Bronchial epithelial cell (primary cell): Measurements from ENCODE around the gene ATP1B1. TPM values are rescaled to one million over a fixed set of nuclear protein-coding genes. Genes with fewer than 3 reads are reported as not detected.

ENCODE experiments used
- DNase-seq: peaks from one replicate; pipeline ENCODE4 v3.0.0-alpha.2; 2010; ENCODE audit warnings: low read depth
- FAIRE-seq: peaks from 2 replicates; lab custom pipeline; 2011; peaks lifted over from hg19 to GRCh38; lab: Jason Lieb, UNC
- H3K27me3 ChIP-seq: 2 replicates; pipeline ENCODE4 v1.5.1; 2011; ENCODE audit warnings: low read length; ENCODE audit not compliant: control insufficient read depth, insufficient read depth
- H3K36me3 ChIP-seq: 2 replicates; pipeline ENCODE4 v1.5.1; 2011; ENCODE audit warnings: low read length; ENCODE audit not compliant: control insufficient read depth, insufficient read depth
- H3K4me3 ChIP-seq: 2 replicates; pipeline ENCODE4 v1.5.1; 2011; ENCODE audit warnings: mild to moderate bottlenecking, low read depth, low read length, control low read depth
- CTCF ChIP-seq: IDR thresholded peaks from 2 replicates; pipeline ENCODE4 v1.5.1; 2011; ENCODE audit warnings: mild to moderate bottlenecking, moderate library complexity, low read length, control low read depth, inconsistent platforms; ENCODE audit not compliant: insufficient read depth, severe bottlenecking
- total RNA-seq: library from RNA; depleted of rRNA; stranded (reverse); fragments of >200 nt; gene quantifications from 2 replicates; pipeline ENCODE4 v1.2.1, GENCODE V29; 2014

ATP1B1 gene
- total RNA-seq, 1 donor from 2014 or later = 49.0 TPM

DNA sequence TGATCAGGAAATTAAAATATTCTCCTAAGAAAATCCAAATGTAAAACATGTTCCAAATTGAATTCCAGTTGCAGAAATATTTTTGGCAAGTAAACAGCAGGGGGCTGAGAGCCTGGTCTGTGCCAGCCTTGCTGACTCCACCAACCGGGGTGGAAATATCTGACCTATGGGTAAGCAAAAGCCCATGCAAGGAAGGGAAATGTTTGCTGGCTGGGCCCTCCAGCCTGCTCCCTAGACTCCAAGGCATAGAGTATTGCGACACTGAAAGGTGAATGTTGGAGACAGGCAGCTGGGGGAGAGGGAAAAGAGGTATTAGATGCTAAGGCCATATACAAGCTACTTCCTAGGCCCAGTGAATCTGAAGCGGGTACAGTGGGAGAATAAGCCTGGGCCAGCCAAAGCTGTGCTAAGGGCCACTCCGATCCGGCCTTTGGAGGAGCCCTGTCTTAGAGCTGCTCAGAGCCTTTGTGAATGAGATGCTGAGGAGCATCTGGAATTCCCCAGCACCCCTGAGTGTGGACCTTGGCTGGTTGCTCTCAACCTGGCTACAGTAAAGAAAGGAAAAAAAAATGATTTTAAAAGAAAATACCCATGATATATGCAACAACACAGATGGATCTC, 24.9 kb upstream of the ATP1B1 start:
- H3K36me3 ChIP-seq = no peaks in the 10 kb centered on the region
- no peak for TF ChIP-seq CTCF
- H3K4me3 ChIP-seq = no peak overlapping the region
- no peaks in the 10 kb centered on the region for H3K27me3 ChIP-seq
- FAIRE-seq (no peak), DNase-seq (no peak)

GRCh38 chr1:169085911-169086310, 20.6 kb upstream of the ATP1B1 start:
- TF ChIP-seq CTCF = no peak
- no peak for FAIRE-seq
- Histone ChIP-seq H3K36me3 (no peaks in the 10 kb centered on the region), H3K27me3 (no peaks in the 10 kb centered on the region), H3K4me3 (no peak overlapping the region)
- no peak for DNase-seq

DNA sequence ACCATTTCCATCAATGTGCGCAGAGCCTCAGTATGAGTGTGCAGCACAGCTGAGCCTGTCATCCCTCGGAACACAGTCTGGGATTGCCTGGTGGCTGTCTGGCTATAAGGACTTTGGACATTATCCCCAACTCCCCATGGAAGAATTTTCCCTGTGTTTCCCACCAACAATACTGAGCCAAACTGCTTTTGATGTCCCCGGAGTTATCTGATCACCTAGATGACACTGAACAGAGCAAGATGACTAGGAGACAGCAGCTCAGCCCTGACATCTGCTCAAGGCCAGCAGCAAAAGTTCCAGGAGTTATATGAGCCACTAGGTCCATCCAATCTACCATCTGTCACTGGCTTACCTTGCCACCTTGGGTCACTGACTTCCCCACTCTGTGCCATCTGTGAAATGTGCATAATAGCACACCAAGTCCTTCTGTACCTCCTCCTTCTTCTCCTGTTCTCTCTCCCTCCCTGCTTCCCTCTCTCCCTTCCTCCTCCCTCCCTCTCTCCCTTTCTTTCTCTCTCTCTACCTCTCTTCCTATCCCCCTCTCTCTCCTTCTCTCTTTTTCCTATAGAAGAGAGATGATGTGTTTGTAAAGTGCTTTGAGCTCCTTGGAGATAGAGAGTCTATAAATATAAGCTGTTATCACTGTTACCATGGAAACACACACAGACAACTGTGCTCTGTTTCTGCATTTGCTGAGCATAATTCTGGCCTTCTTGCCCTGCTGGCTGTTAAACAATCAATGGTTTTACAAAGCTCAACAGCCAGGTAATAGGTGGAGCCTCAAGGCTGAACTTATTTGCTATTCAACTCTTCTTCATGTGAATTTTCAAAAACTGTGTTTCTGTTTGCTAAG, 19.7 kb upstream of the ATP1B1 start:
- TF ChIP-seq CTCF = no peak
- DNase-seq (no peak), FAIRE-seq (no peak)
- no peaks in the 10 kb centered on the region for H3K36me3 ChIP-seq
- H3K4me3 ChIP-seq = no peak overlapping the region
- H3K27me3 ChIP-seq = no peaks in the 10 kb centered on the region

GRCh38 chr1:169087876-169088275, 18.6 kb upstream of the ATP1B1 start:
- no peak for DNase-seq
- FAIRE-seq = no peak
- H3K36me3 ChIP-seq = no peaks in the 10 kb centered on the region
- H3K27me3 ChIP-seq = no peaks in the 10 kb centered on the region
- no peak for TF ChIP-seq CTCF
- H3K4me3 ChIP-seq = no peak overlapping the region

DNA sequence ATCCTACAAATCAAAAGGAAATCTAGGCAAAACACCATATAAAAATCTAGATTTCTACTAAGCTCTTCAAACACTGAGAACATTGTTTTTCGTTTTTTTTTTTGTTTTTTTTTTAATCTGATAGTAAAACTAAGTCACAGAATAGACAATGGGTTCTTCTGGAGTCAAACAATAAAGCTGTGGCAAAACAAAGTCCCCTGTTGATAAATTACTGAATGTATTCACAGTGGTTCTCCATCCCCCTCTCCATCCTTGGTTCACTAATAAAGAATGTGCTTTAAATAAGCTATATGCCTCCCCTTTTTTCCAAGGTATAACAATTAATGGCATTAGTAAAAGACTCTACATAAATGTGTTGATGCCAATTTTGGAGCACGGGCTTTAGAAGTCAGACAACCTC, 16.7 kb upstream of the ATP1B1 start:
- H3K27me3 ChIP-seq = no peaks in the 10 kb centered on the region
- no peak for FAIRE-seq
- no peak for TF ChIP-seq CTCF
- no peak for DNase-seq
- no peak overlapping the region for H3K4me3 ChIP-seq
- no peaks in the 10 kb centered on the region for H3K36me3 ChIP-seq
